ENCODE measurements around the gene MIA3.

MIA3 gene

GRCh38 chr1:222657899-222658298, 40.0 kb downstream of the MIA3 start:
- TF ChIP-seq REST (IDR thresholded peaks at IDR 0.05; ENCODE audit: insufficient read depth in 1 of 2, low read depth in 2 of 2, low read length in 2 of 2), result no peak
- no peak for TF ChIP-seq SIN3A (IDR thresholded peaks at IDR 0.05; ENCODE audit: borderline replicate concordance, insufficient read depth, low read length)
- TF ChIP-seq POLR2AphosphoS5 (IDR thresholded peaks at IDR 0.05; ENCODE audit: low read depth, low read length), result no peak
- no peak for TF ChIP-seq TAF1 (IDR thresholded peaks at IDR 0.05; ENCODE audit: borderline replicate concordance, insufficient read depth, low read length)
- TF ChIP-seq FOXP2 (optimal IDR thresholded peaks at IDR 0.05; ENCODE audit: borderline replicate concordance, extremely low read depth, extremely low read length, insufficient read depth), result no peak

- TF ChIP-seq FOXP2 (optimal IDR thresholded peaks at IDR 0.05; ENCODE audit: borderline replicate concordance, extremely low read depth, extremely low read length, insufficient read depth) (no peak), REST (IDR thresholded peaks at IDR 0.05; ENCODE audit: insufficient read depth in 1 of 2, low read depth in 2 of 2, low read length in 2 of 2) (no peak), POLR2AphosphoS5 (IDR thresholded peaks at IDR 0.05; ENCODE audit: low read depth, low read length) (no peak), SIN3A (IDR thresholded peaks at IDR 0.05; ENCODE audit: borderline replicate concordance, insufficient read depth, low read length) (no peak), TAF1 (IDR thresholded peaks at IDR 0.05; ENCODE audit: borderline replicate concordance, insufficient read depth, low read length) (no peak)
Measured at GRCh38 chr1:222663431-222663934, 45.6 kb downstream of the MIA3 start.

- TF ChIP-seq POLR2AphosphoS5 (IDR thresholded peaks at IDR 0.05; ENCODE audit: low read depth, low read length), result no peak
- no peak for TF ChIP-seq REST (IDR thresholded peaks at IDR 0.05; ENCODE audit: insufficient read depth in 1 of 2, low read depth in 2 of 2, low read length in 2 of 2)
Measured at GRCh38 chr1:222665964-222666363, 48.1 kb downstream of the MIA3 start.

- TF ChIP-seq TAF1 (IDR thresholded peaks at IDR 0.05; ENCODE audit: borderline replicate concordance, insufficient read depth, low read length) (no peak), FOXP2 (optimal IDR thresholded peaks at IDR 0.05; ENCODE audit: borderline replicate concordance, extremely low read depth, extremely low read length, insufficient read depth) (no peak), POLR2AphosphoS5 (IDR thresholded peaks at IDR 0.05; ENCODE audit: low read depth, low read length) (no peak), REST (IDR thresholded peaks at IDR 0.05; ENCODE audit: insufficient read depth in 1 of 2, low read depth in 2 of 2, low read length in 2 of 2) (no peak), SIN3A (IDR thresholded peaks at IDR 0.05; ENCODE audit: borderline replicate concordance, insufficient read depth, low read length) (no peak)
Measured at GRCh38 chr1:222670110-222670509, 52.2 kb downstream of the MIA3 start.

- no peak for TF ChIP-seq TAF1 (IDR thresholded peaks at IDR 0.05; ENCODE audit: borderline replicate concordance, insufficient read depth, low read length)
- no peak for TF ChIP-seq POLR2AphosphoS5 (IDR thresholded peaks at IDR 0.05; ENCODE audit: low read depth, low read length)
- TF ChIP-seq SIN3A (IDR thresholded peaks at IDR 0.05; ENCODE audit: borderline replicate concordance, insufficient read depth, low read length), result no peak
- no peak for TF ChIP-seq FOXP2 (optimal IDR thresholded peaks at IDR 0.05; ENCODE audit: borderline replicate concordance, extremely low read depth, extremely low read length, insufficient read depth)
- TF ChIP-seq REST (IDR thresholded peaks at IDR 0.05; ENCODE audit: insufficient read depth in 1 of 2, low read depth in 2 of 2, low read length in 2 of 2), result no peak
Measured at GRCh38 chr1:222680080-222680479, 62.2 kb downstream of the MIA3 start.

Measured in PFSK-1 (cell line).